Measurements from ENCODE around the gene TCF4. TPM values are rescaled to one million over a fixed set of nuclear protein-coding genes. Genes with fewer than 3 reads are reported as not detected.

The TCF4 gene
- total and polyA plus RNA-seq, 2 donors (not counting 1 experiment from before 2014, with no cell fraction given), result 68.5 to 353 TPM

DNA sequence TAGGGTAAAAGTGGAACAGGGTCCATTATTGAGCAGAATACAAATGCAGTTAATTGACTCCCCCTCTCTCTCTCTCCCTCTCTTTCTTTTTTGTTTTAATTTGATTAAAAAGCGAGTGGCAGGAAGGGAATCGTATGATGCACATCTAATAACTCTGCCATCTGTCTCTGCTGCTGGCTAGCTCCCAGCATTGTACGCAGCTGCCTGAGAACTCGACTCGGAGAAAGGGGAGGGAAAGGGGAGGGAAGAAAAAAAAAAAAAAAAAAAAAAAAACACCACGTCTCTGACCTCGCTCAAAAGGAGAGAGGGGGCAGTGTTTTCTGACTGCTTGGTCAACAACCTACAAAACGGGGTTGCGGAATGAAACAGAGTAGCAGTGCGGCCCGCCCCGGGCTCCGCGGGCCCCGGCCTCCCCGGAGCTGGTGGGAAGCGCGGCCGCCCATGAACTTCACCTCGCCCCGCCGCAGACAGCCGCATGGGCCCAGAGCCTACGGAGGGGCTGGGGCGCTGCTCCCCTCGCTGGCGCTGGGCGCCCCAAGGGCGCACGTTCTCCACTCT lies 265.7 kb downstream of the TCF4 start:
- TF ChIP-seq EZH2 (IDR thresholded peaks at IDR 0.05; ENCODE audit: borderline replicate concordance, insufficient read depth, low read depth, low read length, poor library complexity, severe bottlenecking), result no peak
- TF ChIP-seq, protein P1, sequence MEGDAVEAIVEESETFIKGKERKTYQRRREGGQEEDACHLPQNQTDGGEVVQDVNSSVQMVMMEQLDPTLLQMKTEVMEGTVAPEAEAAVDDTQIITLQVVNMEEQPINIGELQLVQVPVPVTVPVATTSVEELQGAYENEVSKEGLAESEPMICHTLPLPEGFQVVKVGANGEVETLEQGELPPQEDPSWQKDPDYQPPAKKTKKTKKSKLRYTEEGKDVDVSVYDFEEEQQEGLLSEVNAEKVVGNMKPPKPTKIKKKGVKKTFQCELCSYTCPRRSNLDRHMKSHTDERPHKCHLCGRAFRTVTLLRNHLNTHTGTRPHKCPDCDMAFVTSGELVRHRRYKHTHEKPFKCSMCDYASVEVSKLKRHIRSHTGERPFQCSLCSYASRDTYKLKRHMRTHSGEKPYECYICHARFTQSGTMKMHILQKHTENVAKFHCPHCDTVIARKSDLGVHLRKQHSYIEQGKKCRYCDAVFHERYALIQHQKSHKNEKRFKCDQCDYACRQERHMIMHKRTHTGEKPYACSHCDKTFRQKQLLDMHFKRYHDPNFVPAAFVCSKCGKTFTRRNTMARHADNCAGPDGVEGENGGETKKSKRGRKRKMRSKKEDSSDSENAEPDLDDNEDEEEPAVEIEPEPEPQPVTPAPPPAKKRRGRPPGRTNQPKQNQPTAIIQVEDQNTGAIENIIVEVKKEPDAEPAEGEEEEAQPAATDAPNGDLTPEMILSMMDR (IDR thresholded peaks at IDR 0.05), result no peak
- H3K4me1 ChIP-seq (ENCODE audit: control insufficient read depth in 2 of 2, insufficient read depth in 2 of 2, low read length in 2 of 2), result peaks cover 36 to 59% of the 10 kb centered on the region in 2 donors
- Mint-ChIP-seq H3K4me1 (peaks cover 62% of the 10 kb centered on the region), H3K27ac (peak overlapping the region; percentile 92), H3K4me3 (peak overlapping the region; percentile 96), H3K27me3 (no peaks in the 10 kb centered on the region), H3K9me3 (ENCODE audit: insufficient read depth) (no peaks in the 10 kb centered on the region)
- peaks cover 7% of the 10 kb centered on the region for H4K20me1 ChIP-seq (ENCODE audit: control insufficient read depth, insufficient read depth, low read length, poor library complexity, severe bottlenecking)
- H2AFZ ChIP-seq (ENCODE audit: insufficient read depth, low read depth, low read length, poor library complexity, severe bottlenecking), result peak overlapping the region; percentile 71
- ChIA-PET POLR2A (interaction anchor here (0.6 to 1.4 kb wide), 16 partner anchors 16 to 1316 kb away, joined by 3 to 11 read pairs (median 6); no protein-coding TSS in a partner anchor), CTCF (interaction anchor here (0.7 to 6.4 kb wide), 18 partner anchors 8 to 1253 kb away, joined by 3 to 26 read pairs (median 4); no protein-coding TSS in a partner anchor)
- H3K9me3 ChIP-seq (ENCODE audit: control extremely low read depth in 1 of 3, control insufficient read depth in 2 of 3, insufficient read depth in 1 of 3, low read length in 2 of 3), result no peaks in the 10 kb centered on the region
- H3K27me3 ChIP-seq (replicated peaks in 1 of 4; ENCODE audit: control extremely low read depth in 1 of 4, control insufficient read depth in 3 of 4, insufficient read depth in 4 of 4, low read length in 3 of 4), result no peaks in the 10 kb centered on the region
- no peaks in the 10 kb centered on the region for H3K36me3 ChIP-seq (replicated peaks in 1 of 2; ENCODE audit: control extremely low read depth in 1 of 2, control insufficient read depth in 1 of 2, extremely low read depth in 1 of 2, insufficient read depth in 2 of 2, low read length in 1 of 2)
- peak; percentile 83 for DNase-seq
- ATAC-seq (ENCODE audit: low read depth), result peak; percentile 63
- peak overlapping the region; percentile 81 for H3K4me2 ChIP-seq (replicated peaks; ENCODE audit: low read depth, low read length, poor library complexity, severe bottlenecking)
- H3K79me2 ChIP-seq (ENCODE audit: control insufficient read depth, insufficient read depth, low read length), result peaks cover 83% of the 10 kb centered on the region
- intact Hi-C loops (cut with micrococcal nuclease), result loop anchor here (5.0 to 10.0 kb wide), 5 partner anchors 35 to 1330 kb away; partner anchors contain the start of genes POLI and WDR7
- peak overlapping the region; percentile 85 to 93 for H3K27ac ChIP-seq (ENCODE audit: low read length in 2 of 2)
- H3K9ac ChIP-seq (ENCODE audit: low read length), result peak overlapping the region; percentile 94
- peak overlapping the region; percentile 79 to 97 (median 84) for H3K4me3 ChIP-seq (ENCODE audit: control extremely low read depth in 1 of 5, extremely low read depth in 1 of 5, insufficient read depth in 1 of 5, low read depth in 2 of 5, low read length in 4 of 5)
- WGBS (ENCODE audit: insufficient coverage), result under 1% methylated on average over 25 of the region's 30 CpGs

Measured in B cell (primary cell).